ENCODE results near the gene NFE2L2. TPM values are rescaled to one million over a fixed set of nuclear protein-coding genes. Genes with fewer than 3 reads are reported as not detected.

NFE2L2 gene
- total and polyA plus RNA-seq, 9 of the 15 experiments (the other 6 are each of a cell fraction or from before 2014, with no cell fraction given): 29.3 to 120 (median 59.3) TPM

DNA sequence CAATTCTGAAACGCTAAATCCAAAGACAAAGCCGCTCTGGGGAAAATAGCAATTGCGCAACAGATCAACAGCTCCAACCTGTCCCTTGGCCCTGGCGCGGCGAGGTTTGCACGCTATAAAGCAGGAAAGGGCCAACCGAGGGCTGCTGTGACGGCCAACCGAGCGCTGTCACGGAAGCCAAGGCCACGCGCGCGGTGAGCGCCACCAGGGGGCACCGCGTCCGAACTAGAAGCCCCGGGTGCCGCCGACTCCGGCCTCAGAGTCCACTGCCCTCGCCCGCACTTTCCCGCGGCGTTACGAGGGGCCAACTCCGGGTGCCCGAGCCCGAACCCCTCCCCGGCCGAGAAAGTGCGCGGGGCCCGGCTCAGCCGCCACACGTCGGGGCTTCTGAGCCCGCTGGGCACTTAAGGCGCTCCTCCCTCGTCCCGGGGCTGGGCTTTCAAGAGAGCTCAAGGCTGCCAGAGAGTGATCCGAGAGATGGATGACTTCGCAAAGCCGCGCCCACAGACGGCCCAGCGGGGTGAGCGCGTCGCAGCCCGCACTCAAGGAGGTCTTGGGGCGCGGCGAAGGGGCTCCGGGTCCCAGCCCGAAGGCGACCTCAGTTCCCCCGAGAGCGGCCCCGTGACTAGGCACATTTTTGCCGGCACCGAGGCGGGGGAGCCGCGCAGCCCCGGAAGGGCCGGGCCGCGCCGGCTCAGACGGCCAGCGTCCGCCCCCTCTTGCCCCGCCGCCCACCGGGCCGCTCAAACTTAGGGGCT, 897 bp downstream of the NFE2L2 start (continued):
- TF ChIP-seq CEBPG (CRISPR knock-in tag; IDR thresholded peaks at IDR 0.05) (peak; percentile 100), CEBPG (tag; conservative IDR thresholded peaks at IDR 0.05 in 1 of 2, IDR thresholded peaks at IDR 0.05 in 1 of 2) (peak; percentile 100), ZNF239 (CRISPR knock-in tag; IDR thresholded peaks at IDR 0.05) (peak; percentile 72; the same call in 1 of the 2 replicates), ZNF316 (IDR thresholded peaks at IDR 0.05) (peak; percentile 88), GABPB1 (CRISPR knock-in tag; IDR thresholded peaks at IDR 0.05) (peak; percentile 94), NCOA6 (IDR thresholded peaks at IDR 0.05) (no peak; the same call in 1 of the 2 replicates), ZNF217 (CRISPR knock-in tag; IDR thresholded peaks at IDR 0.05) (0 out of 2 replicates have a peak, but pooled peaks have one; percentile 55), JUN (IDR thresholded peaks at IDR 0.05; ENCODE audit: borderline replicate concordance, low read depth, low read length) (peak; percentile 77; the same call in 1 of the 2 replicates), JUN (CRISPR knock-in tag; IDR thresholded peaks at IDR 0.05; ENCODE audit: borderline replicate concordance) (no peak), RUNX1 (IDR thresholded peaks at IDR 0.05; ENCODE audit: low read depth) (peak; percentile 82; the same call in 1 of the 2 replicates), RFX5 (IDR thresholded peaks at IDR 0.05; ENCODE audit: low read depth, low read length) (peak; percentile 40; the same call in 1 of the 2 replicates), ZFX (CRISPR knock-in tag; IDR thresholded peaks at IDR 0.05) (peak; percentile 82), KDM5B (IDR thresholded peaks at IDR 0.05; ENCODE audit: insufficient replicate concordance, low read depth, low read length) (peak; percentile 67), NFE2L1 (tag; IDR thresholded peaks at IDR 0.05; ENCODE audit: borderline replicate concordance, low read depth) (no peak; the same call in 1 of the 2 replicates), ZNF318 (IDR thresholded peaks at IDR 0.05; ENCODE audit: borderline replicate concordance in 1 of 2, low read depth in 1 of 2) (peak in 1 of 2 experiments; percentile 35; a peak in 1 of 4 replicates), TCF7 (IDR thresholded peaks at IDR 0.05; ENCODE audit: borderline replicate concordance) (peak; percentile 79; the same call in 1 of the 2 replicates), RAD21 (CRISPR knock-in tag; conservative IDR thresholded peaks at IDR 0.05 in 1 of 2, IDR thresholded peaks at IDR 0.05 in 1 of 2) (peak; percentile 85 to 95)
- TF ChIP-seq, protein P1, sequence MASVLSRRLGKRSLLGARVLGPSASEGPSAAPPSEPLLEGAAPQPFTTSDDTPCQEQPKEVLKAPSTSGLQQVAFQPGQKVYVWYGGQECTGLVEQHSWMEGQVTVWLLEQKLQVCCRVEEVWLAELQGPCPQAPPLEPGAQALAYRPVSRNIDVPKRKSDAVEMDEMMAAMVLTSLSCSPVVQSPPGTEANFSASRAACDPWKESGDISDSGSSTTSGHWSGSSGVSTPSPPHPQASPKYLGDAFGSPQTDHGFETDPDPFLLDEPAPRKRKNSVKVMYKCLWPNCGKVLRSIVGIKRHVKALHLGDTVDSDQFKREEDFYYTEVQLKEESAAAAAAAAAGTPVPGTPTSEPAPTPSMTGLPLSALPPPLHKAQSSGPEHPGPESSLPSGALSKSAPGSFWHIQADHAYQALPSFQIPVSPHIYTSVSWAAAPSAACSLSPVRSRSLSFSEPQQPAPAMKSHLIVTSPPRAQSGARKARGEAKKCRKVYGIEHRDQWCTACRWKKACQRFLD (CRISPR knock-in tag; IDR thresholded peaks at IDR 0.05): peak; percentile 94

Measured in K562 (cell line).